Stimulated activated CD8-positive, alpha-beta memory T cell treated with anti-CD3 and anti-CD28 coated beads, Interleukin-2, amount 100 ng/mL, for 1 hour (primary cell): Measurements from ENCODE around the gene MTMR12.

ENCODE experiments used
- DNase-seq, 2 donors: peaks; one replicate each; pipeline ENCODE4 v3.0.0-alpha.2; 2020; ENCODE audit warnings: low read depth in 2 of 2

The MTMR12 gene

GRCh38 chr5:32276173-32276853 is 36.4 kb downstream of the MTMR12 start:
- DNase-seq = no peak

- DNase-seq = no peak
Observed at GRCh38 chr5:32275396-32275741, 37.4 kb downstream of the MTMR12 start.

- DNase-seq = no peak
Observed at GRCh38 chr5:32274548-32275395, 38.0 kb downstream of the MTMR12 start.

- DNase-seq = no peak
Observed at GRCh38 chr5:32273821-32274220, 38.9 kb downstream of the MTMR12 start.

- no peak for DNase-seq
Observed at GRCh38 chr5:32272746-32273145, 40.0 kb downstream of the MTMR12 start.

GRCh38 chr5:32270946-32271345 is 41.8 kb downstream of the MTMR12 start:
- DNase-seq = no peak

- no peak for DNase-seq
Observed at GRCh38 chr5:32270178-32270577, 42.6 kb downstream of the MTMR12 start.

GRCh38 chr5:32265902-32266301 is 46.8 kb downstream of the MTMR12 start:
- no peak for DNase-seq

GRCh38 chr5:32264957-32265572 is 47.7 kb downstream of the MTMR12 start:
- DNase-seq = no peak

GRCh38 chr5:32263684-32264083 is 49.1 kb downstream of the MTMR12 start:
- no peak for DNase-seq

GRCh38 chr5:32261198-32261597 is 51.5 kb downstream of the MTMR12 start:
- no peak for DNase-seq

- DNase-seq = no peak
Observed at GRCh38 chr5:32259033-32259432, 53.7 kb downstream of the MTMR12 start.

GRCh38 chr5:32258424-32258823 is 54.3 kb downstream of the MTMR12 start:
- no peak for DNase-seq

GRCh38 chr5:32255540-32255900 is 57.2 kb downstream of the MTMR12 start:
- no peak for DNase-seq

GRCh38 chr5:32254881-32255539 is 57.7 kb downstream of the MTMR12 start:
- DNase-seq = no peak

GRCh38 chr5:32251871-32252458 is 60.8 kb downstream of the MTMR12 start:
- no peak for DNase-seq

- no peak for DNase-seq
Observed at GRCh38 chr5:32249668-32250067, 63.1 kb downstream of the MTMR12 start.

GRCh38 chr5:32245742-32246141 is 67.0 kb downstream of the MTMR12 start:
- no peak for DNase-seq

GRCh38 chr5:32244017-32244416 is 68.7 kb downstream of the MTMR12 start:
- no peak for DNase-seq

- DNase-seq = no peak
Observed at GRCh38 chr5:32241034-32241783, 71.5 kb downstream of the MTMR12 start.

GRCh38 chr5:32239385-32239784 is 73.4 kb downstream of the MTMR12 start:
- DNase-seq = no peak
